H1 (cell line): Measurements from ENCODE around the gene RBMX. TPM values are rescaled to one million over a fixed set of nuclear protein-coding genes. Genes with fewer than 3 reads are reported as not detected.

Experiments used
- CTCF ChIA-PET: fragments of 300-600 bp; sonication (Branson Sonifier 250); formaldehyde crosslinking; loops from one replicate; lab custom pipeline; 2021; ENCODE audit not compliant: partially characterized antibody; lab: Charles Lee
- POLR2A ChIA-PET: fragments of 300-600 bp; sonication (Branson Sonifier 250); formaldehyde crosslinking; loops from one replicate; lab custom pipeline; 2021; ENCODE audit warnings: inconsistent platforms; ENCODE audit not compliant: partially characterized antibody; lab: Charles Lee
- DNase-seq, 2 experiments: peaks; one replicate each; pipeline versions ENCODE4 v3.0.0 to v3.0.0-alpha.2; 2010 to 2022; ENCODE audit warnings: low spot score in 2 of 2, low read depth in 1 of 2, mixed read lengths in 1 of 2
- FAIRE-seq: peaks from 2 replicates; lab custom pipeline; 2011; peaks lifted over from hg19 to GRCh38; lab: Jason Lieb, UNC
- H2AFZ ChIP-seq: 2 replicates; pipeline ENCODE4 v1.8.1; 2012; ENCODE audit warnings: low read length, inconsistent platforms
- H2AK5ac ChIP-seq: 2 replicates; pipeline ENCODE4 v1.6.1; 2013; ENCODE audit warnings: low read depth, low read length
- H2BK120ac ChIP-seq: replicated peaks from 2 replicates; pipeline ENCODE3; 2013; ENCODE audit warnings: low read depth, low read length, inconsistent platforms
- H2BK12ac ChIP-seq: 2 replicates; pipeline ENCODE4 v1.6.1; 2013; ENCODE audit warnings: low read depth, low read length
- H2BK15ac ChIP-seq: 2 replicates; pipeline ENCODE4 v1.6.1; 2013; ENCODE audit warnings: low read length
- H2BK20ac ChIP-seq: 2 replicates; pipeline ENCODE4 v1.6.1; 2013; ENCODE audit warnings: low read length
- H2BK5ac ChIP-seq: 2 replicates; pipeline ENCODE4 v1.6.1; 2013; ENCODE audit warnings: low read depth, low read length
- H3K14ac ChIP-seq: 2 replicates; pipeline ENCODE4 v1.6.1; 2013; ENCODE audit warnings: inconsistent platforms; ENCODE audit not compliant: insufficient read length
- H3K18ac ChIP-seq: 2 replicates; pipeline ENCODE4 v1.6.1; 2013; ENCODE audit warnings: low read length; ENCODE audit errors: extremely low read depth
- H3K23ac ChIP-seq: 2 replicates; pipeline ENCODE4 v1.6.1; 2013; ENCODE audit warnings: inconsistent platforms; ENCODE audit not compliant: insufficient read length
- H3K23me2 ChIP-seq: 2 replicates; pipeline ENCODE4 v1.6.1; 2013; ENCODE audit warnings: low read depth, low read length
- H3K27ac ChIP-seq: 2 replicates; pipeline ENCODE4 v1.6.1; 2011; ENCODE audit warnings: low read depth, low read length, inconsistent platforms
- H3K27me3 ChIP-seq, 4 experiments: replicated peaks in 1 of 4; 1 replicate in 1 of 4; 2 replicates in 3 of 4; pipeline versions ENCODE4 v1.6.1 to v1.8.1; 2011 to 2013; ENCODE audit warnings: low read length in 3 of 4, mild to moderate bottlenecking in 3 of 4, inconsistent platforms in 2 of 4, mixed read lengths in 2 of 4, moderate library complexity in 1 of 4; ENCODE audit not compliant: control insufficient read depth in 3 of 4, insufficient read depth in 3 of 4; ENCODE audit errors: extremely low read depth in 1 of 4
- H3K36me3 ChIP-seq, 4 experiments: 2 replicates each; pipeline versions ENCODE4 v1.6.1 to v1.8.1; 2011 to 2013; ENCODE audit warnings: mild to moderate bottlenecking in 4 of 4, low read length in 3 of 4, moderate library complexity in 2 of 4, control low read depth in 1 of 4, inconsistent platforms in 1 of 4; ENCODE audit not compliant: insufficient read depth in 4 of 4, control insufficient read depth in 2 of 4
- H3K4ac ChIP-seq: replicated peaks from 2 replicates; pipeline ENCODE3; 2013; ENCODE audit warnings: low read length, low read depth, mixed read lengths, inconsistent platforms; ENCODE audit not compliant: insufficient read length
- H3K4me1 ChIP-seq, 4 experiments: replicated peaks in 1 of 4; 1 replicate in 1 of 4; 2 replicates in 3 of 4; pipeline versions ENCODE4 v1.6.1 to v1.8.1; 2011 to 2013; ENCODE audit warnings: low read length in 3 of 4, inconsistent platforms in 2 of 4, mixed read lengths in 1 of 4; ENCODE audit not compliant: insufficient read depth in 4 of 4, control insufficient read depth in 3 of 4
- H3K4me2 ChIP-seq, 2 experiments: 2 replicates each; pipeline versions ENCODE4 v1.6.1 to v1.8.1; 2011 to 2013; ENCODE audit warnings: low read depth in 2 of 2, low read length in 2 of 2, control low read depth in 1 of 2, inconsistent platforms in 1 of 2, mild to moderate bottlenecking in 1 of 2; ENCODE audit not compliant: insufficient read depth in 1 of 2
- H3K4me3 ChIP-seq, 4 experiments: fragments of 200-600, 300-600 bp in 1 of 4; sonication (generic), shearing (Covaris generic), sonication (Bioruptor Twin) in 1 of 4; 2 replicates each; pipeline versions ENCODE4 v1.5.1 to v1.8.1; 2011 to 2016; ENCODE audit warnings: low read length in 4 of 4, low read depth in 3 of 4, control low read depth in 2 of 4, inconsistent platforms in 2 of 4, mild to moderate bottlenecking in 2 of 4, mixed read lengths in 1 of 4, moderate library complexity in 1 of 4; ENCODE audit not compliant: insufficient read depth in 2 of 4; ENCODE audit errors: extremely low read depth in 1 of 4
- H3K56ac ChIP-seq: replicated peaks from 2 replicates; pipeline ENCODE3; 2013; ENCODE audit warnings: low read depth, mild to moderate bottlenecking, mixed read lengths, low read length, inconsistent platforms; ENCODE audit not compliant: insufficient read length
- H3K79me1 ChIP-seq: 2 replicates; pipeline ENCODE4 v1.6.1; 2013; ENCODE audit warnings: low read depth, low read length, control low read depth
- H3K79me2 ChIP-seq, 2 experiments: 2 replicates each; pipeline versions ENCODE4 v1.6.1 to v1.8.1; 2012 to 2013; ENCODE audit warnings: low read length in 2 of 2, mild to moderate bottlenecking in 2 of 2, inconsistent platforms in 1 of 2; ENCODE audit not compliant: insufficient read depth in 2 of 2, control insufficient read depth in 1 of 2
- H3K9ac ChIP-seq, 4 experiments: replicated peaks in 1 of 4; 1 replicate in 1 of 4; 2 replicates in 3 of 4; pipeline versions ENCODE4 v1.6.1 to v1.8.1; 2011 to 2013; ENCODE audit warnings: low read depth in 3 of 4, low read length in 3 of 4, control low read depth in 2 of 4, mild to moderate bottlenecking in 2 of 4, moderate library complexity in 2 of 4, inconsistent platforms in 1 of 4; ENCODE audit errors: extremely low read depth in 1 of 4
- H3K9me3 ChIP-seq, 2 experiments: 2 replicates each; pipeline versions ENCODE4 v1.6.1 to v1.8.1; 2012 to 2013; ENCODE audit warnings: mild to moderate bottlenecking in 2 of 2, moderate library complexity in 2 of 2, control low read depth in 1 of 2, inconsistent platforms in 1 of 2, low read depth in 1 of 2, low read length in 1 of 2, mixed read lengths in 1 of 2; ENCODE audit not compliant: insufficient read depth in 2 of 2
- H4K20me1 ChIP-seq, 2 experiments: replicated peaks in 1 of 2; 2 replicates each; pipeline versions ENCODE3 to v1.8.1; 2011 to 2013; ENCODE audit warnings: inconsistent platforms in 2 of 2, low read length in 2 of 2, mild to moderate bottlenecking in 1 of 2; ENCODE audit not compliant: insufficient read depth in 2 of 2, control insufficient read depth in 1 of 2
- H4K5ac ChIP-seq: 2 replicates; pipeline ENCODE4 v1.6.1; 2013; ENCODE audit warnings: low read length, low read depth, mixed read lengths, inconsistent platforms; ENCODE audit not compliant: insufficient read length
- H4K8ac ChIP-seq: 2 replicates; pipeline ENCODE4 v1.8.0; 2013; ENCODE audit warnings: mild to moderate bottlenecking, moderate library complexity, low read length, inconsistent platforms; ENCODE audit not compliant: insufficient read depth; ENCODE audit errors: extremely low read depth
- H4K91ac ChIP-seq: replicated peaks from 2 replicates; pipeline ENCODE3; 2013; ENCODE audit warnings: low read length, mixed read lengths, inconsistent platforms; ENCODE audit not compliant: insufficient read length
- ATF2 ChIP-seq: IDR thresholded peaks from 2 replicates; pipeline ENCODE4 v1.6.1; 2012; ENCODE audit warnings: low read length, inconsistent platforms
- CTBP2 ChIP-seq: IDR thresholded peaks from 2 replicates; pipeline ENCODE4 v1.7.0; 2011; ENCODE audit warnings: borderline replicate concordance, mild to moderate bottlenecking, moderate library complexity, mixed read lengths, low read length; ENCODE audit not compliant: insufficient read depth, insufficient read length
- POLR2A ChIP-seq, 2 experiments: IDR thresholded peaks; 1 replicate in 1 of 2; 2 replicates in 1 of 2; pipeline ENCODE4 v1.6.1; 2011; ENCODE audit warnings: low read depth in 2 of 2, low read length in 2 of 2, mild to moderate bottlenecking in 2 of 2; ENCODE audit errors: control extremely low read depth in 1 of 2
- POU5F1 ChIP-seq: IDR thresholded peaks from 2 replicates; pipeline ENCODE4 v1.6.1; 2011; ENCODE audit warnings: low read depth, mild to moderate bottlenecking, low read length, moderate library complexity
- TCF12 ChIP-seq: IDR thresholded peaks from 2 replicates; pipeline ENCODE4 v1.6.1; 2011; ENCODE audit warnings: low read depth, mild to moderate bottlenecking, low read length
- WGBS, 2 experiments: shearing (Covaris generic) in 1 of 2; methylation state at CpG; one replicate each; pipeline versions ENCODE4 v1.1.6 to v1.1.7; 2013 to 2015; ENCODE audit warnings: low lambda C conversion rate in 2 of 2, mixed read lengths in 2 of 2, inconsistent platforms in 1 of 2, low coverage in 1 of 2, missing lambda C conversion rate in 1 of 2; ENCODE audit not compliant: insufficient replicate concordance in 2 of 2, insufficient coverage in 1 of 2, insufficient read length in 1 of 2; ENCODE audit errors: extremely low coverage in 1 of 2, missing lambda C conversion rate in 1 of 2; 5-methylcytosine and 5-hydroxymethylcytosine counted together
- polyA plus RNA-seq, 7 experiments: library from polyadenylated mRNA; depleted of rRNA in 3 of 7; stranded (reverse) in 5 of 7; unstranded in 2 of 7; fragments of >200 nt in 5 of 7; fragments of 200-250 nt in 2 of 7; gene quantifications; 1 replicate in 5 of 7; 2 replicates in 1 of 7; 4 replicates in 1 of 7; pipeline versions ENCODE4 v1.2.1 to v1.2.3, GENCODE V29; 2011 to 2013; ENCODE audit warnings: missing spikeins in 2 of 7, mixed read lengths in 2 of 7
- total RNA-seq: library from RNA; stranded (reverse); fragmentation: NEBNext Ultra II Directional; extraction: Animal tissue kit (Norgen Biotek cat#: 25700); gene quantifications from 2 replicates; pipeline ENCODE4 v1.2.1, GENCODE V29; 2021

Gene RBMX
- total and polyA plus RNA-seq, 2 of the 8 experiments (the other 6 are each of a cell fraction or from before 2014, with no cell fraction given) = 213 to 476 TPM

GRCh38 chrX:136839196-136839595 lies 41.3 kb downstream of the RBMX start:
- Histone ChIP-seq H2AFZ (no peak overlapping the region), H2BK20ac (no peak overlapping the region), H3K23me2 (no peaks in the 10 kb centered on the region), H3K79me1 (no peaks in the 10 kb centered on the region), H3K27ac (no peak overlapping the region), H3K9ac (no peak overlapping the region), H3K18ac (no peak overlapping the region), H4K20me1 (no peaks in the 10 kb centered on the region), H2BK15ac (no peak overlapping the region), H3K4me2 (no peak overlapping the region), H3K56ac (no peak overlapping the region), H4K5ac (no peak overlapping the region), H3K79me2 (no peaks in the 10 kb centered on the region), H3K4ac (no peak overlapping the region), H2AK5ac (no peak overlapping the region), H3K14ac (no peak overlapping the region), H3K4me1 (no peaks in the 10 kb centered on the region), H2BK120ac (no peak overlapping the region), H3K9me3 (no peaks in the 10 kb centered on the region), H3K27me3 (no peaks in the 10 kb centered on the region), H2BK5ac (no peak overlapping the region), H4K91ac (no peak overlapping the region), H3K36me3 (no peaks in the 10 kb centered on the region; a peak in 2 of 8 replicates), H3K4me3 (no peak overlapping the region), H2BK12ac (no peak overlapping the region), H3K23ac (no peak overlapping the region), H4K8ac (no peak overlapping the region)
- FAIRE-seq (no peak), DNase-seq (no peak)
- 80% methylated on average over 1 of the region's 1 CpG; no CpG with 5 or more reads in 1 of the 2 experiments for WGBS, 2 experiments
- POLR2A ChIA-PET = interaction anchor here (0.7 kb wide), 1 partner anchor 115 kb away, joined by 3 read pairs; no protein-coding TSS in a partner anchor
- CTCF ChIA-PET = interaction anchor here (0.5 kb wide), 1 partner anchor 813 kb away, joined by 4 read pairs; no protein-coding TSS in a partner anchor
- no peak for TF ChIP-seq CTBP2
- TF ChIP-seq ATF2 = no peak
- TF ChIP-seq POLR2A (IDR thresholded peaks at IDR 0.05; ENCODE audit: control extremely low read depth in 1 of 2, low read depth in 2 of 2, low read length in 2 of 2) = no peak
- no peak for TF ChIP-seq TCF12
- TF ChIP-seq POU5F1 = no peak
